GF-D8 (cell line): ENCODE measurements around the gene MUC6.

Experiments used
- DNase-seq: peaks from one replicate; lab custom pipeline; 2025; lab: John Stamatoyannopoulos, UW

The MUC6 gene

DNA sequence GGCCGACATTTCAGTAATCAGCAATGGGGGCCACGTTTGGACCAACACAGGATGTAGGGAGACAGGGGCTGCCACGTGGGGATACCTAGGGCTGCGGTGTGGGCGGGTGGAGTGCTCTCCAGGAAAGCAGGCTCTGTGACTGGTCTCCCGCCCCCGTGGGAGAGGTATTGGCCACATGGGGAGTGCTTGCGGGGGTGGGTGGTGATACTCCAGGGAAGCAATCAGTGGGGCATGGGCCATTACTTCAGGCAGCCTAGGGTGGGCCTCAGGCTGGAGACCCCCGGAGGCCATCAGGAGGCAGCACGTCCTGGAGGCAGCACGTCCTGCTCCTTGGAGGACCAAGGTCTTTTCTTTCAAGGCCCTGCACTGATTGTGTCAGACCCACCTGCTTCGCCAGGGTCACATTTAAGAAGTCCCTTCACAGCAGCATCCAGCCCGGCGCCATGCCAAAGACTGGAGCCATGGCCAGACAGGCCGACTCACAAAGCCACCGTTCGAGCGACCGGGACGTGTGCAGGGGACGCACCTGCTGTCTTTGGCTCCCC is 35.1 kb upstream of the MUC6 start:
- DNase-seq: no peak

- no peak for DNase-seq
These were observed 34.3 kb upstream of the MUC6 start for GRCh38 chr11:1070594-1071462.

DNA sequence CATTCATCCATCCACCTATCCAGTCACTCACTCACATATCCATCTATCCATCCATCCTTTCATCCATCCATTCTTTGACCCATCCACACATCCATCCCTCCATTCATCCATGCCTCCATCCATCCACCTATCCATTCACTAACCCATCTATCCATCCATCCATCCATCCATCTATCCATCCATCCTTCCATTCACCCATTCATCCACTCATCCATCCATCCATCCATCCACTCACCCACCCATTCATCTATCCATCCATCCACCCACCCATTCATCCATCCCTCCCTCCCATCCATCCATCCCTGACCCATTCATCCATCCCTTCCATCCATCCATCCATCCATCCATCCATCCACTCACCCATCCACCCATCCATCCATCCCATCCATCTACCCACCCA is 33.2 kb upstream of the MUC6 start:
- no peak for DNase-seq

DNA sequence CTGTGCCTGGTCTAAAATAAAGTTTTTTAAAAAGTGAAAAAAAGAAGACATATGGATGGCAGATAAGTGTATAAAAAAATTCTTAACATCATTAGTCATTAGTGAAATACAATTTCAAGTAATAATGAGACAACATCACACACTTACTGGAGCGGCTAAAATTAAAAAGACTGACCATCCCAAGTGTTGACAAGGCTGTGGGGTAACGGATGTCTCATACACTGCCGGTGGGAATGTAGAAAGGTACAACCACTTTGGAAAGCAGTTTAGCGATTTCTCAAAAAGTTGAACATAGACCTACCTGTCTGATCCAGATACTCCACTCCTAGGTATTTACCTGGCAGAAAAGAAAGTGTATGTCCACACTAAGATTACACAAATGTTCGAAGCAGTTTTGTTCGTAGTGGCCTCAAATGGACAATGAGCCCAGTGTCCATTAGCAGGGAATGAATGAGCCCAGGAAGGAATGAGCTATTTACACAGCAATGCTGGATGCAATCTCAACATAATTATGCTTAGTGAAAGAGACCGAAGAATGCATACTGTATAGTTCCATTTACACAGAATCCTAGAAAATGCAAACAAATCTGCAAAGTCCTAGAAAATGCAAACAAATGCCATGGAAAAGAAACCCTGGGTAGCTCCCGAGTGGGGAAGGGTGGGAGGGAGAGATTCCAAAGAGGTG is 31.4 kb upstream of the MUC6 start:
- no peak for DNase-seq

- DNase-seq: no peak
These were observed 27.6 kb upstream of the MUC6 start for GRCh38 chr11:1064167-1064566.

DNA sequence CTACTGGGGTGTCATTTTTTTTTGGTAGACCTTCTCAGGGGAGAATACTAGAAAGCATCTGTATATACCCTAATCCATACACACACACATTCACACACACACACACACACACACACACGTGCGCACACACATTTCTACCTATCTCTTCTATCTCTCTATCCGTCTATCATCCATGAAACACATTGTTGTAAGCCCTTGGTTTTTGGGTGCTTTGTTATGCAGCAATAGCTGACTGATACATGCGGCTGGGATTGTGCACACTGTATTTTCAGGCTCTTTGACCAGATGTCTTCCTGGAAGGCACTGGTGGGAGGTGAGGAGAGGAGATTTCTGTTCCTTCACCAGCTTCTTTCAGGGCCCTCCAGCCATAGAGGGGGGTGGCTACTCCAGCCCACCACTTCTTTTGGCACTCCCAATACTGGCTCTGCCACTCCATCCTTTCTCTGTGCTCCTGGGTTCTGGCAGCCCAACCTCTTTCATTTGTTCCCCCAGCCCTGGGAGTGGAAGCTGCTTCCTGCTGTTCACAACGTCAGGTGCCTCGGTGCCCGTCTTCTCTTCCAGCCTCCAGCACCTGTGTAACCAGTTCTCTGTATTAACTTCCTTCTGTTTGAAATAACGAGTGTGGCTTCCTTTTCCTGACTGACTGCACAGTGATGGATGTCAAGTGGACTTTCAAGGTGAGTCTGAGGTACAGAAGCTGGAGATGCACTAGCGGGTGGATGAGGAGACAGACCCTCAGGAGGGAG is 25.7 kb upstream of the MUC6 start:
- DNase-seq: no peak

- DNase-seq: no peak
These were observed 24.5 kb upstream of the MUC6 start for GRCh38 chr11:1060852-1061616.

- DNase-seq: no peak
These were observed 23.9 kb upstream of the MUC6 start for GRCh38 chr11:1060410-1060809.

DNA sequence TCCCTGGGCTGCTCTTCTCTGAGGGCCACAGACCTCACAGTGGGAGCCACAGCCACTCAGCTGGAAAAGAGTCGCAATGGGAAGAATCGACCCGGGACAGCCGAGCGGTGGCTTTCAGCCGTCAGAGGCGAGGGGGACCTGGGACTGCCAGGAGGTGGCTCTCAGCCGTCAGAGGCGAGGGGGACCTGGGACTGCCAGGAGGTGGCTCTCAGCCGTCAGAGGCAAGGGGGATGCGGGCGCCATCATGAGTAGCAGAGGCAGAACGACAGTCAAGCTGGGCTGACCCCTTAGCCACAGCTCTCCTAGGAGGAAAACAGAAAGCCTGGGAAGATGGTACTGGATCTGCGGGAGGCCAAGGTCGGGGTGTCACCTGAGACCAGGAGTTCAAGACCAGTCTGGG is 23.2 kb upstream of the MUC6 start:
- no peak for DNase-seq

GRCh38 chr11:1057806-1058205 is 21.3 kb upstream of the MUC6 start:
- no peak for DNase-seq

- no peak for DNase-seq
These were observed 19.7 kb upstream of the MUC6 start for GRCh38 chr11:1055990-1056771.

- no peak for DNase-seq
These were observed 18.7 kb upstream of the MUC6 start for GRCh38 chr11:1055109-1055703.

DNA sequence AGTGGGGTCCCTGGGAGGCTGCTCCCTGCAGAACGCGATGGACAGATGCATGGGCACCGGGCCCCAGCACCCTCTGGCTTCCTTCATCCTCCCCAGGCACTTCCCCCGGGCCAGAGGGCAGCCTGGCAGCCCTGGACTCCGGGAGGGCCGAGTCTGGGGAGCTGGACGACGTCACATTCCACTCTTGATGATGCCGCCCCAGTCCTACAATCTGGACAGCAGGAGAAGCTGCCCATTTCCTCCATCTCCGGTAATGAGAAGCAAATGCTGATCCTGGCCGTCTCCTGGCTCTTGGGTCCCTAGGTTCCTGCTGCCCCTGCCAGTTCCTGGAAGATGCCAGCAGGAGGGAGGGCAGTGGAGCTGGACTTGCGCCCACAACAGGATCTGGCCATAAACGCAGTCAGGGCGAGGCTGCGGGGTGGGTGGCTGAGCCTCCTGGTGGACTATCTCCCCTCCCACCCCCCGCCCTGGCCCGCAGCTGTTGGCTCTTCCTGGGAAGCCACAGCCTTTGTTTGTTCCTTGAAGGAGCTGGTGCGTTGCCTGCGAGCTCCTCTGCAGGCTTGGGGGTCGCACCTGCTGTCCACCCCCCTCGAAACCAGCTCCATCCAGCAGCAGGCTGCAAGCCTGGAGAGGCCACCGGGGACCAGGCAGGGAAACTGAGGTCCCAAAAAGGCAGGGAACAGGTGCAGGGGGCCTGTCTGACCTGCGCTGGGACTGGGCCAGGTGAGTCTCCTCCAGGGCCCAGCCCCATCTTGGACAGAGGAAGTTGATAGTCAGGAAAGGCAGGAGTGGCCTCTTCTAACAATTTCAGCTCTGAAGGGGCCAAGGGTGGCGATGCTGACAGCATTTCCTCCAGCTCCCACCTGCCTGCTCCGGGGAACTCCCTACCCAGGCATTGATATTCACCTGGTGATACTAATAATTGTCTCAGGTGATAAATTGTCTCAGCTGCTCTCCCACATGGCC is 17.9 kb upstream of the MUC6 start:
- no peak for DNase-seq

DNA sequence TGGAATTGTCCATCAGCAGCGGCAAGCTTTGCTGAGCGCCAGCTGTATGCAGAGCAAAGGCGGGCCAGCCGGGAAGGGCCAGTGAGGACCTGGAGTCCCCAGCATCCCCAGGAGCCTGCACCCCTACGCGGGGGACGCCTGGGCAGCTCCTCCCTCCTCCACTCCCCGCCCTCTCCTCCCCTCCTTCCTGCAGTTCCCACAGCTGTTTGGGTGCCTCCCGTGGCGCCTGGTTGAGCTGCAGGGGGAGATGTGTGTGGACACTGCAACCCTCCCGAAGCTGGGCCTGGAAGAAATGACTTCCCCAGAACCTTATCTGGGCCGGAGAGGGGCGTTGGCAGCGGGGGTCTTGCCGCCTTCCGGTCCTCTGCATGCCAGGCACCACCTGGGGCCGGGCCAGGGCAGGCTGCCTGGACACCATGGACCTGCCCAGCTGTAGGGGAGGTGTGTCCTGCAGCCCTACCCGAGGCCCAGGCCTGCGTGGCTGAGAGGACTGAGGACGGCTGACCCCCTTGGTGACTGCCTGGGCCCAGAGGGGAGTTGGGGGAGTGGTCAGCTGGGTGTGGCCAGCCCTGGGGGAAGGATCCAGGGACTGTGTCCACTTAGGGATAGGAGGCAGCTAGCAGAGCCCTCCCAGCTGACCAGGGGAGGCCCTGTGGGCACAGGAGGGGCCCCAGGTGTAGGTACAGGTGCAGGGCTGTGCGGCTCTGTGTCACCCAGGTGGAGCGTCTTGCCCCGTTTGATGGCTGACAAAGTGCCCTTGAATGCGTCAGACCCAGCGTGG is 16.8 kb upstream of the MUC6 start:
- DNase-seq: no peak

DNA sequence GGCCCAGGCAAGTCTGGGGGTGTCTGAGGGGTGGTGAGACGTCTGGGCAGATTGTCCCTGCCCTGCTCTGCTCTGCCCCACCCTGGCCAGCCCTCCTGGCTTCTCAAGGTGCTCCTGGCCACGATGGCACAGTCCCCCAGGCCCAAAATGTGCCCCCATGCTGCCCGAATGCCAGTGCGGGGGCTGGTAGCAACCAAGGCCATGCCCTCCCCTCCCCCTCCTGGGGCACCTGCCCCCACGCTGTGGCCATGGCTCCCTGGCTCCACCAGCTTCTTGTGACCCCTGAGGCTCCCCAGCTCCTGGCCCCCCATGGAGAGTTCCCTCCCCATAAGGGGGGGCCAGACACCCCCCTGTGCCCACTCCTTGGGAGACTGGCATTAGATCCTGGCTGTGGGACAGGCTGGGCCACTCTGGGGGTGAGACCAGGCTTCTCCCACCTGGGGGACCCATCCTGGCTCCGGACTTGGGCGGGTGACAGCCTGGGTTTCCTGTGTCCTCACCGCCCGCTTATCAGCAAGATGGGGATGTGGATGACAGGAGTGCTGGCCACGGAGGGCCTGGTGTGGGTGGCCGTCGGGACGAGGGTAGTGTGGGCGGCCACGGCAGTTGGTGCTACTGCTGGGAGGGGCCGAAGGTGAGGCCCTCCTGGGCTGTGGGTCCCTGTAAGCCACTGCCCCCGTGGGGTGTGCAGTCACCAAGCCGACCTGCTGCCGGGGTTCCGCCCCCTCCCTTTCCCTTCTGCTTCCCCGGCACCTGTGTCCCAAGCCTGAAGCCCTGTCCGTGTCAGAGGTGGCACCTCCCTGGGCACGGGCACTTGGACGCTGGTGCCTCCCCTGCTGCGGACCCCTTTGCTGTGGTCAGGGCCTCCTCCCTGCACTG is 15.9 kb upstream of the MUC6 start:
- no peak for DNase-seq

GRCh38 chr11:1051356-1052132 is 15.0 kb upstream of the MUC6 start:
- DNase-seq: no peak
